ENCODE data around the gene MRAP.

- no peak for TF ChIP-seq CTCF (IDR thresholded peaks at IDR 0.05)
- no peak for TF ChIP-seq POLR2AphosphoS5 (IDR thresholded peaks at IDR 0.05)
Measured at GRCh38 chr21:32256251-32256650, 42.4 kb upstream of the MRAP start.

Measured in stomach (tissue), 4 donors.